ENCODE data around the gene CCR2.
A peak's percentile ranks its signal among the peaks of the same experiment; 100 is the strongest.
"Not testable (repeated sequence)": the region's sequence is repeated elsewhere in the genome, so short reads cannot be mapped to it uniquely, and the experiment has no call there.

CCR2 gene

DNA sequence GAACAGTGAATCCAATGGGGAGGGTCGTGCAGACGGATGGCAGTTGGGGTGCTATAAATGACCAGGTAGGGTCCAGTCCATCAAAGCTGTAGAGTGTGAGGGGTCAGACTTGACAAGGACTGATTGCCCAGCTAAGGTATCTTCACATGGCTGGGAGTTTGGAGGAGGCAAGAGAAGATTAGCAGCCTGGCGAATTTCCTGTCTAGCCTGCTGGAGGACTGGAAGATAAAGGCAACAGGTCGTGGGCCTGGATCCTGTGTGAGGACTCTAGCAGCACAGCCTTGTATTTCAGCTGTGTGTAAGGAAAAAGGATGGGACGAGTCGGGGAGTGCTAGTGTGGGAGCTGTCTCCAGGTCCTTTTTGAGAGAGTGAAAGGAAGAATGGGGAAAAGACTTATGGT is 35.4 kb downstream of the CCR2 start:
- H3K27ac ChIP-seq, result no peak overlapping the region
- TF ChIP-seq, protein P1, sequence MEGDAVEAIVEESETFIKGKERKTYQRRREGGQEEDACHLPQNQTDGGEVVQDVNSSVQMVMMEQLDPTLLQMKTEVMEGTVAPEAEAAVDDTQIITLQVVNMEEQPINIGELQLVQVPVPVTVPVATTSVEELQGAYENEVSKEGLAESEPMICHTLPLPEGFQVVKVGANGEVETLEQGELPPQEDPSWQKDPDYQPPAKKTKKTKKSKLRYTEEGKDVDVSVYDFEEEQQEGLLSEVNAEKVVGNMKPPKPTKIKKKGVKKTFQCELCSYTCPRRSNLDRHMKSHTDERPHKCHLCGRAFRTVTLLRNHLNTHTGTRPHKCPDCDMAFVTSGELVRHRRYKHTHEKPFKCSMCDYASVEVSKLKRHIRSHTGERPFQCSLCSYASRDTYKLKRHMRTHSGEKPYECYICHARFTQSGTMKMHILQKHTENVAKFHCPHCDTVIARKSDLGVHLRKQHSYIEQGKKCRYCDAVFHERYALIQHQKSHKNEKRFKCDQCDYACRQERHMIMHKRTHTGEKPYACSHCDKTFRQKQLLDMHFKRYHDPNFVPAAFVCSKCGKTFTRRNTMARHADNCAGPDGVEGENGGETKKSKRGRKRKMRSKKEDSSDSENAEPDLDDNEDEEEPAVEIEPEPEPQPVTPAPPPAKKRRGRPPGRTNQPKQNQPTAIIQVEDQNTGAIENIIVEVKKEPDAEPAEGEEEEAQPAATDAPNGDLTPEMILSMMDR (IDR thresholded peaks at IDR 0.05), result no peak
- no peak for TF ChIP-seq ZFX (IDR thresholded peaks at IDR 0.05; ENCODE audit: borderline replicate concordance)

DNA sequence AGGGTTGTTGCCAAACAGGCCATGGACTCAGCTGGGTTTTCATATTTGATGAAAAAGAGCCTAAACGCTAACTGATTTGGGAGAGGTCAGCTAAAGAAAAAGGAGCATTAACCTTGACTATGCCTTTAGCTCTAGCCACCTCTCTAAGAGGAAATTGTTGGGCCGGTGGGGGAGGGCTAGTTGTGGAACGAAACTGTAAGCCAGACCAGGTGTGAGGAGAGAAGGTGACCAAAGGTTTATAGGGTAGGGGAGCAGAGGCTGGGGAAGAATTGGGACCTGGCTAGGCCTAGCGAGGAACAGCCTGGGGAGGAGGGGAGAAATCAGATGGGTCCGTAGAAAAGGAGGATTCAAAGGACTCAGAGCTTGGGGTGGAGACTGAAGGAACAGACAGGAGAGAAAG is 37.6 kb downstream of the CCR2 start:
- H3K27ac ChIP-seq, result not testable (repeated sequence)

DNA sequence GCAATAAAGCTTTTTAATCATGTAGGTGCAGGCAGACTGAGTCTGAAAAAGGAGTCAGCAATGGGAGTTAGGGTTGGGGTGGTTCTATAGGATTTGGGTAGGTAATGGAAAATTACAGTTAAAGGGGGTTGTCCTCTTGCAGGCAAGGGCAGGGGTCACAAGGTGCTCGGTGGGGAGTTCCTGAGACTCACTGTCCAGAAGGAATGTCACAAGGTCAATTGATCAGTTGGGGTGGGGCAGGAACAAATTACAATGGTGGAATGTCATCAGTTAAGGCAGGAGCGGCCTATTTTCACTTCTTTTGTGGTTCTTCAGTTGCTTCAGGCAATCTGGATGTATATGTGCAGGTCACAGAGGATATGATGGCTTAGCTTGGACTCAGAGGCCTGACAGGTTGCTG is 39.1 kb downstream of the CCR2 start:
- TF ChIP-seq ZFX (IDR thresholded peaks at IDR 0.05; ENCODE audit: borderline replicate concordance), result no peak
- TF ChIP-seq, protein P1 (IDR thresholded peaks at IDR 0.05), result no peak

DNA sequence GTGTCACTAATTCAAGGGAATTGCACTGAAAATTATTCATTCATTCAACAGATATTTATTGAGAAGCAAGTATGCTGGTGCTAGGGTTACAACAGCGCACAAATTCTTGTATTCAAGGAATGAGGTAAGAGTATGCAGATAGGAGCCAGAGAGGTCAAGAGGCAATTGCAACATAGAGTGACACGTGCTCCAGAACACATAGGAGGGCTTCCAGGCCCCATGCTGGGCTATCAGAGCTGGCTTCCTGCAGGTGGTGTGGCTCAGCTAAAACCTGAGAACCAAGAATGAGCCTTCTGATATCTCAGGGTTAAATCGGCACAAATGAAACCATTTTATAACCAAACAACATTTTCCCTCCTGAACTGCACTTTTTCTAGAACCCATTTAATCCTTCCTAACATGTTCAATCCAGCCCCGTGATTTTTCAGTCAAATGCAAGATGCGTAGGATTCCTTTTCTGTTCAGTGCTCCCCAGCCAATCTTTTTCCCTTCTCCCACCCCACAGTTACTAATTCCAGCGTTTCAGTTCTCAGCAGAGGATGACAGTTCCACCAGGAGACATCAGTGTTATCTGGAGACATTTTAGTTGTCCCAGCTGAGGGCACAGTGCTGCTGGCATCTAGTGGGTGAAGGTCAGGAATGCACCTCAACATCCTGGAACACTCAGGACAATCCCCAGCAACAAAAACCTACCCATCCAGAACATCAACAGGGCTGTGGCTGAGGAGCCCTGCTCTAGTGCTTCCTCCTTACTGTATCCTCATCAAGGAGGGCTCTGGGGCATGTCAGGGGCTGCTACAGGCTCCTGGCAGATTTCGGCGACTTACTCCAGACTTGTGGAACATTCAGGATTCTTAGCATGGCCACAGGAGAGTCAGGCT is 39.9 kb downstream of the CCR2 start:
- TF ChIP-seq ZFX (IDR thresholded peaks at IDR 0.05; ENCODE audit: borderline replicate concordance), result no peak
- TF ChIP-seq, protein P1 (IDR thresholded peaks at IDR 0.05), result no peak
- H3K27ac ChIP-seq, result no peak overlapping the region

More for the DNA sequence above, 39.1 kb downstream of the CCR2 start:
- H3K27ac ChIP-seq, result no peak overlapping the region

DNA sequence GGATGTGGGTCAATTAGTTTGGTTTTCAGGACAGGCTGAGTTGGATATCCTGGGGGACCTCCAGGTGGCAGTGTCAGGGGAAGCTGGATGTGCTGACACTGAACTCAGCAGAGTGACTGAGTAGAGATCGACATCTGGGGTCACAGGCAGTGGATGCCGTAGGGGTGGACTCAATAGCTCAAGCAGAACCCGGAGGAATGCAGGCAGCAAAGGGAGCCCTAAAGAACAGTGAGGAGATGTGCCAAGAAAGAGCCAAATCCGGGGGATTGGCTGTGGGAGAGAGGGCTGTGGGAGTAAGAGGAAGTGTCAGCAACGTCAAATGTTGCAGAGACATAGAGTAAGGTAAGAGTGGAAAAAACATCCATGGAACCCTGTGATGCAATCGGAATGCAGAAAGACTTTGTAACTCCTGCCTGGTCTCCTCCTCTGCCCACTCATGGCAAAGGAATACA is 41.3 kb downstream of the CCR2 start:
- no peak overlapping the region for H3K27ac ChIP-seq
- TF ChIP-seq ZFX (IDR thresholded peaks at IDR 0.05; ENCODE audit: borderline replicate concordance), result no peak
- TF ChIP-seq, protein P1 (IDR thresholded peaks at IDR 0.05), result 0 out of 2 replicates have a peak, but pooled peaks have one; percentile 2

DNA sequence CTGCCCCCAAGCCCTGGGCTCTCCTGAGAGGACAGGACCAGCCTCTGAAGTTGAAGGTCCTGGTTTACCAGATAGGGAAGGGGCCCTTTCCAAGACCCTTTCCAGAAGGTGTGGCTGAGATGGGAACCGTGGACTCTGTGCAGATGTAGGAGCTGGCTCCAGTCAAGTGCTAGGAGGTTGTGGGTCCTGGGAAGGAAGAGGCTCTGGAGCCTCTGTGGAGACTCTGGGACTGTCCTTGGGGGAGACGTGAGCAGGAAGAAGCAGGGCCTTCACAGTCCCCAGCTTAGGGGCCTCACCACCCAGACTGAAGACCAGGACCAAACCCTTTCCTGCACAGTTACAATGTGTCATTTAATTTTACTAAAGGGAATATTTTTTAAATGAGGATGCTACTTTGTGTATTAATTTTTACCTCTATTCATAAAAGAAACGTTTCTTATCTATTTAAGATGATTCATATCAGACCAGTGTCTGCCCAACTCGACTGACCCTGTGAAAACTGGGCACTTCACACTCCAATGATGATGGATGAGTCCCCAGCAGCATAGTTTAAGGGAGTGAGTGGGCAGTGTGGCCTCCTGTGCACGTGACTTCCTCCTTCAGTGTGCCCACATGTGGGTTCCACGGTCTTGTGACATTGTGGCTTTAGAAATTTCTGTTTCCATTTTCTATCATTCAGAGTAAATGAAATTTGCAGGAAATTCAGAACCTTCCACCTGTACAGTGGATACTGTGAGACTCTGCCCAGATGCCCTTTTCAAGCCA is 42.0 kb downstream of the CCR2 start:
- H3K27ac ChIP-seq, result no peak overlapping the region
- TF ChIP-seq, protein P1 (IDR thresholded peaks at IDR 0.05), result no peak
- no peak for TF ChIP-seq ZFX (IDR thresholded peaks at IDR 0.05; ENCODE audit: borderline replicate concordance)

DNA sequence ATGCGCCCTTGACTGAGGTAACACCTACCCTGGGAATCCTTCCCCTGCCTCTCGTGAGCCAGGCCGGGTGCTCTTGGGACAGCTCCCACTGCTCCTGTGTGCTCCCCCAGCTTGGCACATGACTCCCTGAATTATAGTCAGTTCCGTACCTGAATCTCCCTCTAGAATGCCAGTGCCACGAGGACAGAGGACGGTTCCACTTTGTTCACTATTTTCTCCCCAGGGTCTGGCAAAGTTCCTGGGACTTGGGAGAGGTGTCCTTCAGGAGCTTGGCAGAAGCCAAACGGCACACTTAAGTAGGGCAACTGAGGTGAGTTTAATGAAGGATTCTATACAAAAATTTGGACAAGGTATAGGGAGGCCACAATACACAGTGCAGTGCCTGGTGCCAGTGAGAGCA is 43.2 kb downstream of the CCR2 start:
- TF ChIP-seq, protein P1 (IDR thresholded peaks at IDR 0.05), result no peak
- no peak for TF ChIP-seq ZFX (IDR thresholded peaks at IDR 0.05; ENCODE audit: borderline replicate concordance)
- H3K27ac ChIP-seq, result no peak overlapping the region
